ENCODE data around the gene SLC35G1. TPM values are rescaled to one million over a fixed set of nuclear protein-coding genes. Genes with fewer than 3 reads are reported as not detected.

The SLC35G1 gene
- total RNA-seq, 2 donors from 2014 or later = 5.1 to 5.8 TPM

DNA sequence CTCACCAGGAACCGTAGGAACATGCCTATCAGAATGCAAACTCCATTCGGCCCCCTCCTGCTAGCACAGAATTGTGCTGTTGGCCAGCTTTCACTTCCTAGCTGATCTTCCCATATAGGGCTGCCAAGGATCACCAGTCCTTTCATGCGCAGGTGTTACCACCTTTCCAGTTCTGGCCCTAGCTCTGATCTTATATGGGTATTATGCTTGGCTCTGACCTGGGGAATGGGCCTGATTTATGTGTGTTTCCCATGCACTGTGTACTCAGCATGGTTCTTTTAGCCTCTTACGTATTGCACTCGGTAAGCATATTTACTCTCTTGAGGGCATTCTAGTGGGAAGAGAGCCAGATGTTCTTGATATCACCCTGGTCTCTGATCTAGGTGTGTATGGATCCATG, 11.1 kb downstream of the SLC35G1 start:
- Mint-ChIP-seq H3K4me1 (peaks cover 27% of the 10 kb centered on the region), H3K4me3 (no peak overlapping the region), H3K27me3 (no peaks in the 10 kb centered on the region), H3K36me3 (ENCODE audit: low read depth) (peaks cover 2% of the 10 kb centered on the region), H3K27ac (peak overlapping the region; percentile 75)
- H3K9me3 ChIP-seq (ENCODE audit: control insufficient read depth, low read length, poor library complexity, severe bottlenecking) = no peaks in the 10 kb centered on the region
- ATAC-seq (no peak), DNase-seq (no peak)

DNA sequence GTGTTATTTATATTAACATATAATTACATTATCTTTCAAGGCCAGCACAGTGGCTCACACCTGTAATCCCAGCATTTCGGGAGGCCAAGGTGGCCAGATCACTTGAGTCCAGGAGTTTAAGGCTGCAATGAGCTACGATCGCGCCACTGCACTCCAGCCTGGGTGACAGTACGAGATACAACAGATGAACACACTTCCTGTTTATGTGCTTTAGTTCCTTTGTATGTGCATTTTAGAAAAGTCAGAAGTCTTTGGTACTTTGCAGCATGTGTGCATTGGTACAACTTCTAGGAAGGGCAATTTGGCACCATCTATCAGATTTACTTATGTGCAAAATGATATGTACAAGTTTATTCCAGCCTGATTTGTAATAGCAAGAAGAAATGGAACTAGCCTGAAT, 13.3 kb downstream of the SLC35G1 start:
- H3K4me3 Mint-ChIP-seq = peak overlapping the region; percentile 71
- ATAC-seq (peak; percentile 64), DNase-seq (no peak)
- H3K27me3 Mint-ChIP-seq = no peaks in the 10 kb centered on the region
- H3K9me3 ChIP-seq (ENCODE audit: control insufficient read depth, low read length, poor library complexity, severe bottlenecking) = no peaks in the 10 kb centered on the region
- H3K27ac Mint-ChIP-seq = peak overlapping the region; percentile 83
- H3K36me3 Mint-ChIP-seq (ENCODE audit: low read depth) = no peaks in the 10 kb centered on the region
- H3K4me1 Mint-ChIP-seq = peaks cover 27% of the 10 kb centered on the region

DNA sequence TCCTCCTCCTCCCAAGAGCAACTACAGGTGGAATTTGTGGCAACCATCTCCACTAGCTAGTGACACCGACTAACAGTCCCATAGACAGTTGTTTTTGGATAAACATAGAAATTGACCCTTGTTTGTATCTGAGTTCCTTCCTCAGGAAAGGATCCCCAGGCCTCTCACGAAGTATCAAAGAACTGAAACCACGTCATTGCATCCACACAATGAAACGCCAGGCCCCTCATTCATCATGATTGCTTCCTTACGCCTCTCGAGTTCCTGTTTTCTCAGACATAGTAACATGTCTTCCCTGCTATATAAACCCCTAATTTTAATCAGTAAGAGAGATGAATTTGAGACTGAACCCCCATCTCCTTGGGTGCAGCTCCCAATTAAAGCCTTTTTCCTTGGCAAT, 18.1 kb downstream of the SLC35G1 start:
- H3K4me1 Mint-ChIP-seq = peaks cover 15% of the 10 kb centered on the region
- no peak for ATAC-seq

DNA sequence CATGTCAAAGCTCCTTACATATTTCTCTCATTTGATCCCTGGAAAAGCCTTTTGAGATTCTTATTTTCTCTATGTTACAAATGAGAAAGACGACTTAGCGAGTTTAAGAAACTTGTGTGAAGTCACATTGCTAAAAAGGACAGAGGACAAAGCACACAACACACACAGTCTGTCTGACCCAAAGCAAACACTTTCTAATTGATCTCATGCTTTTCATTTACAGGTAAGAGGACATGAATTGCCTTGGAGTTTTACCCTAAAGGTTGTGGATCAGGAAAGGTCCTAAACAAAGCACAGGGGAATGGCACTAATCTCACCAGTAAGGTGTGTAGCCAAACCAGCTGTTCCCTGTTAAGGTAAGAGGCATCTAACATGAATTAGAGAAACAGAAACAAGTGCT, 18.7 kb downstream of the SLC35G1 start:
- no peaks in the 10 kb centered on the region for H3K9me3 ChIP-seq (ENCODE audit: control insufficient read depth, low read length, poor library complexity, severe bottlenecking)
- Mint-ChIP-seq H3K36me3 (ENCODE audit: low read depth) (peaks cover 6% of the 10 kb centered on the region), H3K4me1 (peaks cover 12% of the 10 kb centered on the region), H3K4me3 (no peak overlapping the region), H3K27me3 (no peaks in the 10 kb centered on the region), H3K27ac (no peak overlapping the region)
- ATAC-seq (no peak), DNase-seq (no peak)

More for the DNA sequence above, 18.1 kb downstream of the SLC35G1 start:
- H3K36me3 Mint-ChIP-seq (ENCODE audit: low read depth) = peaks cover 6% of the 10 kb centered on the region
- no peaks in the 10 kb centered on the region for H3K27me3 Mint-ChIP-seq
- DNase-seq = no peak
- H3K9me3 ChIP-seq (ENCODE audit: control insufficient read depth, low read length, poor library complexity, severe bottlenecking) = no peaks in the 10 kb centered on the region
- H3K4me3 Mint-ChIP-seq = no peak overlapping the region
- no peak overlapping the region for H3K27ac Mint-ChIP-seq

DNA sequence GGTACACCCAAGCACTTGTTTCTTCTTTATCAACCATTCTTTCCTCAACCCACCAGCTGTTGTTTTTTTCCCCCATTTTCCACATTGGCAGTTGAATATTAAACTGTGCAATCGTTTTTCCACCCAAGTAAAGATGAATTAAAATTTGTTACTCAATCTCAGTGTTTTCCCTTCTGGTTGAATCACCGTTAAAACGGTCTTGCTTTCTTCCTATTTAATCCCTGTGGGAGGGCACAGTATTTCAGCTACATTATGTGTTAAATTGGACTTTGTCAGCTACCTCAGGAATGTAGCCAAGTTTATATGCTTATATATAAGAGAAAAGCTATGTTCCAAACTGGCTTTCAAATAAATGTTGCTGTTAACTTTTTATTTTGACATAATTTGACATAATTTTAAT, 19.9 kb downstream of the SLC35G1 start:
- Mint-ChIP-seq H3K27ac (no peak overlapping the region), H3K4me3 (no peak overlapping the region), H3K36me3 (ENCODE audit: low read depth) (peaks cover 6% of the 10 kb centered on the region), H3K27me3 (no peaks in the 10 kb centered on the region), H3K4me1 (peaks cover 7% of the 10 kb centered on the region)
- no peaks in the 10 kb centered on the region for H3K9me3 ChIP-seq (ENCODE audit: control insufficient read depth, low read length, poor library complexity, severe bottlenecking)
- DNase-seq (no peak), ATAC-seq (no peak)

DNA sequence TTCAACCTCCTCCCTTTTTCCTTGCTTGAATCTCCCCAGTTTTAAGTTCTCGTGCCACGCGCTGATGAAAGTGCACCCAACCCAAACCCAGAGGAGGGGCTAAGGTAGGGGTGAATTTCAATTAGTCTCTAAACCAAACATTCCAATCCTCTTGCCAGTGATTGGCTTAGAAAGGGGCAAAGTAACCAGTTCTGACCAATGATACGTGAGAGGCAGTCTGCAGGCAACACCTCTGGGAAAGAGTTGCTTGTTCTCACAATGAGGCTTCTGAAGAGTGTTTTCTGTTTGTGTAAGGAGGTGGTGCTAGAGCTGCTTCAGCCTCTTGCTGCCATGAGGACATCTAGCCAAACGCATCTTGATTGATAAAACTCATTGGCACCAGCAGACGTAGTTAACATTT, 21.8 kb downstream of the SLC35G1 start:
- H3K4me1 Mint-ChIP-seq = peaks cover 7% of the 10 kb centered on the region
- no peak overlapping the region for H3K4me3 Mint-ChIP-seq
- H3K27ac Mint-ChIP-seq = no peak overlapping the region
- no peaks in the 10 kb centered on the region for H3K9me3 ChIP-seq (ENCODE audit: control insufficient read depth, low read length, poor library complexity, severe bottlenecking)
- ATAC-seq (no peak), DNase-seq (no peak)
- no peaks in the 10 kb centered on the region for H3K27me3 Mint-ChIP-seq
- H3K36me3 Mint-ChIP-seq (ENCODE audit: low read depth) = peaks cover 6% of the 10 kb centered on the region

DNA sequence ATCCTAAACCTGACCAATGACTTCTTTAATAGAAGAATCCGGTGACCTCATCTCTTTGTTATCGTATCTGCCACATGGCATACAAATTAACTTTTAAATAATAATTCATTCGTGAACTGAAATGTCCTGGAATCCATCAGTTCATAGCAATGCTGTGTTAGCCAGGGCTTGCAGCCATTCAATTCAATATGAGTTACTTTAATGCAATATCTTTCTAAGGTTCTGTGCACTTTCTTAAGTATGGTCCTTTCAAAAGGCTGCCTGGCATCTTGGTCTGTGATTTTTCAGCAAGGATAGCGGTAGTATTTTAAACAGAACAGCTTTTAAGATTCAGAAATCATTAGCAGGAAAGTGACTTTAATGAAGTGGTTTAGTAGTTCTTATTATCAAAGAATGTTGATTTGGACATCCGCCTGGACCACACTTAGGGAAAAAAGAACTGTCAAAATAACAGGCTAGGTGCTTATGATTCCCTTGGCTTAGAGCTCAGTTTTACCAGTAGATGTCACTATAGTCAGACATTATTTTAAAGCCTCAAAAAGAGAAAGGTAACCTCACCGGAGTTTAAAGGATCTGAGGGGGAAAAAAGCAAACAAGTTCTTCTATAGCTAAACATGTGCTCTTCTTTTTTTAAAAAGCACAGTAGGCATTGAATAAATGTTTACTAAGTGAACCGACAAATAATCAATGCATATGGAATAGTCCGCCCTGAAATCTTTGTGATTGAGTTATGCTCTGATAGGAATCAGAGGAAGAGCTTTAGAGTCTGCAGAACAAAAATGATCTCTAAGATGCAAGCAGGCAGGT, 22.7 kb downstream of the SLC35G1 start:
- H3K9me3 ChIP-seq (ENCODE audit: control insufficient read depth, low read length, poor library complexity, severe bottlenecking) = no peaks in the 10 kb centered on the region
- H3K36me3 Mint-ChIP-seq (ENCODE audit: low read depth) = peaks cover 6% of the 10 kb centered on the region
- no peak for DNase-seq
- no peak for ATAC-seq
- peak overlapping the region; percentile 62 for H3K27ac Mint-ChIP-seq
- no peak overlapping the region for H3K4me3 Mint-ChIP-seq
- H3K27me3 Mint-ChIP-seq = no peaks in the 10 kb centered on the region
- H3K4me1 Mint-ChIP-seq = peaks cover 7% of the 10 kb centered on the region

DNA sequence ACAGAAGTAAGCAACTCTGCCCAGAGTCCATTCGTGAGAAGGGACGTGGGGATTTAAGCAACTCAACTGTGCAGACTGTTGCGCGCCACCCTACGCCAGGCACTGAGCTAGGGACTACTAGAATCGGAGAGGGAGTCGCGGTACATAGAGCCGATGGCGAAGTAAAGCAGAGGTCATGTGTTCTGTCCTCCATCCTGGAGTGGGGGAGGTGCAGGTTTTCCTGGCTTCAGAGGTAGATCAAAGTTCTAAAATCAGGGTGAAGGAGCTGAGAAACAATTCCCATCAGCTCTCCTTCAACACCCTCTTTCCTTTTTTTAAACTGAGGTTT, 23.2 kb downstream of the SLC35G1 start:
- no peaks in the 10 kb centered on the region for H3K9me3 ChIP-seq (ENCODE audit: control insufficient read depth, low read length, poor library complexity, severe bottlenecking)
- Mint-ChIP-seq H3K27ac (peak overlapping the region; percentile 62), H3K4me1 (peaks cover 7% of the 10 kb centered on the region), H3K36me3 (ENCODE audit: low read depth) (peaks cover 6% of the 10 kb centered on the region), H3K4me3 (no peak overlapping the region), H3K27me3 (no peaks in the 10 kb centered on the region)
- no peak for ATAC-seq
- no peak for DNase-seq

DNA sequence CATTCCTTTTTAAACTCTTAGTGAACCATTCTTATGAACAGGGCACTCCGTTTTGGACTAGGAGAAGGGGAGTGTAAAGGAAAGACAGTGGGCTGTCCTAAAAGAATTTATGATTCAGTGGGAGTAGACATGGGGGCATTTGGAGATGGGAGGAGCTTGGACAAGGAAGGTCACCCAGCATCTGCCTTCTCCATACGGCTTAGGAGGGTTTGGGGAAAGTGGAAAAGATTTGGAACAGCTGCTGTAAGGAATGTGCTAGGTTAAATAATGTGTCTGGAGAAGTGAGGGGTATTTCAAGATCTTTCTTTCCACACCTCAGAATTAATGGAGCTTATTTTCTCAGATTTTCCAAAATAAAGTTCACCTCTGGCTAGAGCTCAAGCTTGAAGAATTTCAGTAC, 24.0 kb downstream of the SLC35G1 start:
- Mint-ChIP-seq H3K4me1 (peaks cover 7% of the 10 kb centered on the region), H3K27ac (peak overlapping the region; percentile 34), H3K27me3 (no peaks in the 10 kb centered on the region), H3K4me3 (no peak overlapping the region), H3K36me3 (ENCODE audit: low read depth) (peaks cover 4% of the 10 kb centered on the region)
- no peaks in the 10 kb centered on the region for H3K9me3 ChIP-seq (ENCODE audit: control insufficient read depth, low read length, poor library complexity, severe bottlenecking)
- no peak for DNase-seq
- no peak for ATAC-seq

DNA sequence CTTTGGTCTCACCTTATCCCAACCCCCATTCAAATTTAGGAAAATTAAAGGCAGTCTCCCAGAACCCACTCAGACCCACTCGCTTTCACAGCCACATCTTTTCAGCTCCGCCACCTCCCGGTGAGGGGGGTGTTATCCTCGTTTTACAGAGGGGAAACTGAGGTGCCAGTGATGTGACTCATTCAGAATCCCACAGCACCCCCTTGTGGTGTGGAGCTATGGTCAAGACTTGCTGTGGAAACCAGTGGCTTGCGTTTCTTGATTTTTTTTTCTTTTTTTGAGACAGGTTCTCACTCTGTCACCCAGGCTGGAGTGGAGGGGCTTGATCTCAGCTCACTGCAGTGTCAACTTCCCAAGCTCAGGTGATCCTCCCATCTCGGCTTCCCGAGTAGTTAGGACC, 27.6 kb downstream of the SLC35G1 start:
- no peaks in the 10 kb centered on the region for H3K9me3 ChIP-seq (ENCODE audit: control insufficient read depth, low read length, poor library complexity, severe bottlenecking)
- peaks cover 7% of the 10 kb centered on the region for H3K4me1 Mint-ChIP-seq
- H3K4me3 Mint-ChIP-seq = no peak overlapping the region
- ATAC-seq (peak; percentile 28), DNase-seq (peak in 2 of 3 donors; percentile 10 to 13)
- no peak overlapping the region for H3K27ac Mint-ChIP-seq
- no peaks in the 10 kb centered on the region for H3K36me3 Mint-ChIP-seq (ENCODE audit: low read depth)
- H3K27me3 Mint-ChIP-seq = no peaks in the 10 kb centered on the region

DNA sequence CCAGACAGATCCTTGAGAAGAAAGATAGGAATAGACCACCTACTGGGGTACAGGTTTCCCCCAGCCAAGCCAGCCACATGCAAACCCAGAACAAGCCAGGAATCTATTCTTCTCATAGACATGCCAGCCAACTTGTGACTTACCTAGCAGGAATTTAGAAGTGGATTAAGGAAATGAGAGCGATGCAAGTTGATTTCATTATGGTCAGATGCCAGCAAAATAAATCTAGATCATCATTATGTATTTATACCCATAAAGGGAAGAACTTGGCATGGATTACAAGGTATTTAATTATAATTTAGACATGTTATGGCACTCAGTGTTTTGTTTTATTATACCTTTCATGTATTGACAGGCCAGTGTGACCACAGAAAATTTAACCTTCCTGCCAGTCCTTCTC, 32.8 kb downstream of the SLC35G1 start:
- no peak for ATAC-seq
- no peaks in the 10 kb centered on the region for H3K9me3 ChIP-seq (ENCODE audit: control insufficient read depth, low read length, poor library complexity, severe bottlenecking)
- Mint-ChIP-seq H3K27ac (no peak overlapping the region), H3K4me3 (no peak overlapping the region), H3K36me3 (ENCODE audit: low read depth) (peaks cover 2% of the 10 kb centered on the region), H3K27me3 (no peaks in the 10 kb centered on the region), H3K4me1 (no peaks in the 10 kb centered on the region)
- no peak for DNase-seq

DNA sequence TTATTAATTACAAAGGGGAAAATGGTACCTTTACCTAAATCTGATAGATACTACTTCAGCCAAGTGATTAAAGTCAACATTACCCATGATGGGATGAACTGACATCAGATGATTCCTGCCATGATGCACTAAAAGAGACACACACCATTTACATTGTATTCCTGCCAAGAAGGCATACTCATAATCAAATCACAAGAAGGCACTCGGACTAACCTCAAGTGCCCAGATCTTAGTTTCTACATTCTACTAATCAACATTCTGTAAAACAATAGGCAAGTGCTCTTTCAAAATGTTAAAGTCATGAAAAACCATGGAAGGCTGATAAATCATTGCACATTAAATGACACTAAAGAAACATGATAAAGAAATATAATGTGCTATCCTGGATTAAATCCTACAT, 44.4 kb downstream of the SLC35G1 start:
- ATAC-seq (no peak), DNase-seq (no peak)
- Mint-ChIP-seq H3K27me3 (no peaks in the 10 kb centered on the region), H3K36me3 (ENCODE audit: low read depth) (peaks cover 2% of the 10 kb centered on the region), H3K27ac (no peak overlapping the region), H3K4me1 (no peaks in the 10 kb centered on the region), H3K4me3 (no peak overlapping the region)
- no peaks in the 10 kb centered on the region for H3K9me3 ChIP-seq (ENCODE audit: control insufficient read depth, low read length, poor library complexity, severe bottlenecking)

DNA sequence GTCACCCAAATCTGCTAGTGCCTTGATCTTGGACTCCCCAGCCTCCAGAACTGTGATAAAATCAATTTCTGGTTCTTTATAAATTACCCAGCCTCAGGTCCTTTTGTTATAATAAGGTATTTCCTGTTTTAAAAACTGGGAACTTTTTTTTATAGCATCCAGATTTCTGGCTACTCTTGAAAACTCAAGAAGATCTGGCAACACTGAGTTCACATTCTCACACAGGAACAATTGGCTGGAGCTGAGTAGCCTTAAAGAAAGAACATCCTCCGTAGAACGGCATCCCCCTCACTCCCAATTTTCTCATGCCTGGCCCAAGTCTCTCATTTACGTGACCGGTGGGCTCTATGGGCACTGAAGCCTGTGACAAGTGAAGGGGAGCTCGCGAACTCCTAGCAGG, 47.1 kb downstream of the SLC35G1 start:
- H3K9me3 ChIP-seq (ENCODE audit: control insufficient read depth, low read length, poor library complexity, severe bottlenecking) = no peaks in the 10 kb centered on the region
- Mint-ChIP-seq H3K4me3 (no peak overlapping the region), H3K36me3 (ENCODE audit: low read depth) (peaks cover 2% of the 10 kb centered on the region), H3K27me3 (no peaks in the 10 kb centered on the region), H3K27ac (no peak overlapping the region), H3K4me1 (no peaks in the 10 kb centered on the region)
- DNase-seq (no peak), ATAC-seq (no peak)

DNA sequence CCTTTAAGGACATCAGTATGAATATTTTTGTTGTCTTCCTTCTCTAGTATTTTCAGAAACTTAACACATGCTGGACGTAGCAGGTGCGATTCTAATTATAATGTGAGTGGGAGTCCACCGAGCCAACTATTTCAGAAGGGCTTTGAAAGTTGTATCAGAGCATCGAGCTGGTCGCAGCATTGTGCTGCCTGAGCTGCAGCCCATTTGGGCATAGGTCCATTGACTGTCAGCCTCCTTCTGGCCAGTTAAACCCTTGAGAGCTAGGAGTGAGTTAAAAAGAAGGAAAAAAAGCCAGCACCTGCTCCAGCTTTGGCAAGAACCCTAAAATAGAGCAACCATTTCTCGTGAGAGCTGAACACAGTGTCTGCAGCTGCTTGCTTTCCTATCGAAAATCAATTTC, 47.8 kb downstream of the SLC35G1 start:
- Mint-ChIP-seq H3K4me1 (no peaks in the 10 kb centered on the region), H3K36me3 (ENCODE audit: low read depth) (peaks cover 4% of the 10 kb centered on the region), H3K27me3 (no peaks in the 10 kb centered on the region), H3K4me3 (no peak overlapping the region), H3K27ac (no peak overlapping the region)
- no peak for DNase-seq
- no peak for ATAC-seq
- H3K9me3 ChIP-seq (ENCODE audit: control insufficient read depth, low read length, poor library complexity, severe bottlenecking) = no peaks in the 10 kb centered on the region

Measured in T-helper 17 cell (primary cell).